Right lobe of liver (tissue), 6 donors: ENCODE results near the gene ALDH3A2. TPM values are rescaled to one million over a fixed set of nuclear protein-coding genes. Genes with fewer than 3 reads are reported as not detected.

Experiments
- ATAC-seq, 4 donors: fragments of 200-7000 bp; cut with Tn5 transposase; one replicate each; pipeline ENCODE4 v1.9.1; 2020; ENCODE audit warnings: mild to moderate bottlenecking in 4 of 4, moderate library complexity in 4 of 4
- DNase-seq, 3 donors: peaks; one replicate each; pipeline ENCODE4 v3.0.0-alpha.2; 2020
- H3K27ac ChIP-seq, 3 donors: fragments of 200-600 bp; one replicate each; pipeline ENCODE4 v1.8.0; 2022
- H3K27me3 ChIP-seq, 2 donors: fragments of 200-600 bp; one replicate each; pipeline ENCODE4 v1.8.0; 2022
- H3K36me3 ChIP-seq, 4 donors: fragments of 200-600 bp; sonication (generic) in 1 of 4; one replicate each; pipeline versions ENCODE4 v1.5.1 to v1.8.0; 2017 to 2022; ENCODE audit warnings: control low read depth in 1 of 4
- H3K4me1 ChIP-seq, 4 donors: fragments of 200-600 bp; sonication (generic) in 1 of 4; one replicate each; pipeline versions ENCODE4 v1.5.1 to v1.8.0; 2017 to 2022; ENCODE audit warnings: control low read depth in 1 of 4
- H3K4me3 ChIP-seq, 3 donors: fragments of 200-600 bp; one replicate each; pipeline ENCODE4 v1.8.0; 2022
- H3K9me3 ChIP-seq, 4 donors: fragments of 200-600 bp; sonication (generic) in 1 of 4; one replicate each; pipeline versions ENCODE4 v1.5.1 to v1.8.0; 2017 to 2022; ENCODE audit warnings: control low read depth in 1 of 4
- POLR2A ChIP-seq: fragments of 450-650 bp; IDR thresholded peaks from one replicate; pipeline ENCODE4 v1.6.1; 2017; ENCODE audit warnings: antibody characterized with exemption, mild to moderate bottlenecking
- WGBS: methylation state at CpG from one replicate; pipeline ENCODE4 v1.1.6; 2018; ENCODE audit warnings: low coverage, low lambda C conversion rate; ENCODE audit not compliant: insufficient coverage; ENCODE audit errors: missing lambda C conversion rate; 5-methylcytosine and 5-hydroxymethylcytosine counted together
- intact Hi-C, 2 donors: fragments of 100-400 bp; cut with DNase I; formaldehyde crosslinking; loops; one replicate each; pipeline versions ENCODE4 v1.11.2 to v1.14.1; 2022
- small RNA-seq, 2 experiments: library from RNA; depleted of rRNA; stranded (forward); fragments of <200 nt; gene quantifications; one replicate each; pipeline ENCODE3, GENCODE V24; 2016
- total RNA-seq, 6 experiments: library from RNA; depleted of rRNA in 2 of 6; stranded (reverse); fragments of >200 nt in 2 of 6; fragmentation: NEBNext Ultra II Directional in 3 of 6; extraction: Animal tissue kit (Norgen Biotek cat#: 25700) in 3 of 6; gene quantifications; one replicate each; pipeline versions ENCODE4 v1.1.0 to v1.2.4, GENCODE V29; 2016 to 2023
- TF ChIP-seq, protein P1 (sequence below), 4 donors: fragments of 200-600 bp in 3 of 4; fragments of 450-650 bp in 1 of 4; IDR thresholded peaks; one replicate each; pipeline versions ENCODE4 v1.5.1 to v1.8.0; 2016 to 2022; ENCODE audit warnings: antibody characterized with exemption in 4 of 4, mild to moderate bottlenecking in 2 of 4
- donor health status: DM: no; HTN: yes; CAD: no.
- donor health status: DM: no; HTN: no; CAD: no.
- donor health status: DM: no; HTN: no; CAD: no.
- donor health status: DM: no; HTN: yes; CAD: no.
- donor health status: DM: no; HTN: yes; CAD: no.

Gene ALDH3A2
- total RNA-seq, 6 experiments from 2014 or later = 102 to 264 (median 182) TPM

DNA sequence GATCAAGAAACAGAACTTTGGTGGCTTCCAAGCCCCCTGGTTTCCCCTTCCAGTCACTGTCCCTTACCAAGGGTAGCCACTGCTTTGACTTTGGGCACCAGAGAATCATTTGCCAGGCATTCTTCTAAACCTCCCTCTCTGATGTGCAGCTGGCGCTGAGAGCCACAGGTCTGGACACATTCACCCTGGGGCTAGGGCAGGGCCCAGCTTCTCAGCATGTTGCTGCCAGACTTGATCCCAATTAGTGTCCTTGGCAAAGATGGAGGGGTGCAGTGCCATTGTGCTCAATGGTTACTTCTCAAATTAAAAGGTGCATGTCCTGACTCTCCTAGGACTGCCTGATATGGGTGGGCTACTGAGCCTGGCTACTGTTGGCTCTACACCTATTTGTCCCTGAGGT is 75.4 kb downstream of the ALDH3A2 start:
- Histone ChIP-seq H3K27ac (peak overlapping the region in 2 of 3 donors; percentile 52 to 67), H3K27me3 (no peaks in the 10 kb centered on the region), H3K36me3 (no peaks in the 10 kb centered on the region), H3K4me1 (peaks cover 0 to 48% (median 17%) of the 10 kb centered on the region in 4 donors), H3K4me3 (peak overlapping the region in 1 of 3 donors; percentile 49), H3K9me3 (no peaks in the 10 kb centered on the region)
- no peak for TF ChIP-seq POLR2A
- TF ChIP-seq, protein P1, sequence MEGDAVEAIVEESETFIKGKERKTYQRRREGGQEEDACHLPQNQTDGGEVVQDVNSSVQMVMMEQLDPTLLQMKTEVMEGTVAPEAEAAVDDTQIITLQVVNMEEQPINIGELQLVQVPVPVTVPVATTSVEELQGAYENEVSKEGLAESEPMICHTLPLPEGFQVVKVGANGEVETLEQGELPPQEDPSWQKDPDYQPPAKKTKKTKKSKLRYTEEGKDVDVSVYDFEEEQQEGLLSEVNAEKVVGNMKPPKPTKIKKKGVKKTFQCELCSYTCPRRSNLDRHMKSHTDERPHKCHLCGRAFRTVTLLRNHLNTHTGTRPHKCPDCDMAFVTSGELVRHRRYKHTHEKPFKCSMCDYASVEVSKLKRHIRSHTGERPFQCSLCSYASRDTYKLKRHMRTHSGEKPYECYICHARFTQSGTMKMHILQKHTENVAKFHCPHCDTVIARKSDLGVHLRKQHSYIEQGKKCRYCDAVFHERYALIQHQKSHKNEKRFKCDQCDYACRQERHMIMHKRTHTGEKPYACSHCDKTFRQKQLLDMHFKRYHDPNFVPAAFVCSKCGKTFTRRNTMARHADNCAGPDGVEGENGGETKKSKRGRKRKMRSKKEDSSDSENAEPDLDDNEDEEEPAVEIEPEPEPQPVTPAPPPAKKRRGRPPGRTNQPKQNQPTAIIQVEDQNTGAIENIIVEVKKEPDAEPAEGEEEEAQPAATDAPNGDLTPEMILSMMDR (IDR thresholded peaks at IDR 0.05) = no peak
- DNase-seq (no peak), ATAC-seq (no peak)
- intact Hi-C loops = no loop called here
- no CpG with 5 or more reads among the region's 1 CpG for WGBS

DNA sequence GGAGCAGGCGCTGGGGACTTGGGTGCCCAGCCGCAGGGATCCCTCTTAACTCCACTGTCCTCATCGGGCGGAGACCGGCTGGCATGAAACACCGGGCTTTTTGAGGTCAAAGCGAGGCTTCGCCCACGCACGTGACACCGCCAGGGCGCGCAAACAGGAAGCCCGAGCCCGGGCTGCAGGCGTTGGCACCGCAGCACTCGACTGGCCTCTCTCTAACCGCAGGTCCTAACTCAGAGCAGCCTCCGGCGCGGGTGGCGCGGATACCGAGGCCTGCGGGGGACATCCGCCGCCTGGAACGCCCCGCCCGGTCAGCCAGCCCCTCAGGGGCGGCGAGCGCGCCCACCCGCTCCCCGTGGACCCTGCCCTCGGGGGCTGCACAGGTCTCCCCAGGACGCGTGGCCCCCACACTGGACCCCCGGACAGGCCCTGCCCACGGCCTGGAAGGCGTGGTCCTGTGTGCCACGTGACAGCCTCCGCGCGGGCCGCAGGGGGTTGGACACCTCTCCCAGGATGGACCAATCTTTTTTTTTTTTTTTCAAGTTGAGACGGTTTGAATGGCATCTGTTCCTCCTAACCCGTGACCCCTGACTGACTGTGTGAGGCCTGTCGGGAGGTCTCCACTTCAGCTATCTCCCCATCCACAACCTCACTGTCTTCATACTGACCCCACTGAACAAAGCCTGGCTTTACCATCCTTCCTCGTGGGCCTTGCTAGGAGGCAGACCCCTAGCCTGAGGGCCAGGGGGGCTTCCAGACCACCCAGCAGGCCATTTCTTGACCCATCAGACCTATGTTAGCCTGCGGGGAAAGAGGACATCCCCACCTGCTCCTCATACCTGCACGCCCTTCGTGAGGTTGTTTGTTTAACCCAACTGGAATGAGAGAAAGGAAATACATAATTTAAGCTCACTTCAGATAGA is 76.2 kb downstream of the ALDH3A2 start:
- H3K27ac ChIP-seq = peak overlapping the region in 2 of 3 donors; percentile 52 to 67
- ATAC-seq (peak; percentile 37 to 66 (median 56)), DNase-seq (peak; percentile 73 to 88 (median 83))
- H3K27me3 ChIP-seq = no peaks in the 10 kb centered on the region
- H3K4me1 ChIP-seq = peaks cover 0 to 48% (median 17%) of the 10 kb centered on the region in 4 donors
- H3K4me3 ChIP-seq = peak overlapping the region; percentile 6 to 49 (median 32)
- 76% methylated on average over 15 of the region's 55 CpGs for WGBS
- no peaks in the 10 kb centered on the region for H3K9me3 ChIP-seq
- H3K36me3 ChIP-seq = no peaks in the 10 kb centered on the region
- TF ChIP-seq, protein P1 (IDR thresholded peaks at IDR 0.05) = no peak
- intact Hi-C loops = no loop called here

DNA sequence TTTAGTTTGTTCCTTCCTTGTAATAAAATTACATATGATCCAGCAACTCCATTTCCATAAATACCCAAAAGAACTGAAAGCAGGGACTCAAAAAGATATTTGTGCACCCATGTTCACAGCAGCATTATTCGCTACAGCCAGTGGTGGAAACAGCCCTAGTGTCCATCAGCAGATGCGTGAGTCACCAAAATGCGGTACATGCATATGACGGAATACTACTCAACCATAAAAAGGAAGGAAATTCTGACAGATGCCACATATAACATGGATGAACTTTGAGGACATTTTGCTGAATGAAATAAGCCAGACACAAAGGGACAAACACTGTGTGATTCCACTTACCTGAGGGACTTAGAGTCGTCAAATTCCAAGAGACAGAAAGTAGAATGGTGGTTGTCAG is 76.9 kb downstream of the ALDH3A2 start:
- intact Hi-C loops = no loop called here
- H3K27me3 ChIP-seq = no peaks in the 10 kb centered on the region
- no peaks in the 10 kb centered on the region for H3K9me3 ChIP-seq
- no peak for DNase-seq
- TF ChIP-seq, protein P1 (IDR thresholded peaks at IDR 0.05) = no peak
- no peak for TF ChIP-seq POLR2A
- WGBS = 86% methylated on average over 5 of the region's 5 CpGs
- H3K36me3 ChIP-seq = no peaks in the 10 kb centered on the region
- H3K4me3 ChIP-seq = no peak overlapping the region
- no peak overlapping the region for H3K27ac ChIP-seq
- peaks cover 0 to 48% (median 17%) of the 10 kb centered on the region in 4 donors for H3K4me1 ChIP-seq
- no peak for ATAC-seq

DNA sequence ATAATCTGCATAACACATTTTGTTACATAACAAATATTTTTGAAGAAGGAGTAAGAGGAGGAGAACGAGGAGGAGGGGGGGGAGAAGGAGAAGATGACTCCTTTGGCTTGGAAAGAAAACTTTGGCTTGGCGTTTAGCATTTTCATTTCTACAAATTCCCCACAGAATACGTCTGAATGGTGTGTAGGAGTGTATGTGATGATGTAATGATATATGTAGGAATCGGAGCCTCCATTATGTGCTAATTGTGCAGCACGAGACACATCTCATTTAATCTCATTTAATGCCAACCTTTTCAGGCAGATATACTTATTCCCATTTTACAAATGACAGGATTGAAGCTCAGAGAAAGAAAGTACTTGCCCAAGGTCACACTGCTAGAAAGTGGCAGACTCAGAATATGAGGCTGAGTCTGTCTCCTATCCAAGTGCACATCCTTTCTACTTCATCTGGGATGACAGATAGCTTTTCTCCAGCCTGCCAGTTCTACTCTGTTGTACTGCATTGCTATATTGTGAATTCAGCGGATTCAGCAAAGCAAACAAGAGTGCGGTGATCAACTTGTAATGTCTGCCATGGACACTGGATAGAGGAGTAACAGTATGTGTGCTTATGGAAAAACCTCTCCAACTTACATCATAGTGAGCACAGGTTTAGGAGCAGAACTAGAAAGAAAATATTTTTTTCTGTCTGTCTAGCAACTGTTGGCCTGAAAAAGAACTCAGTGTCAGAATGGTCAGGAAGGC is 78.3 kb downstream of the ALDH3A2 start:
- Histone ChIP-seq H3K4me1 (peaks cover 0 to 36% (median 13%) of the 10 kb centered on the region in 4 donors), H3K36me3 (no peaks in the 10 kb centered on the region), H3K27ac (peak overlapping the region; percentile 79 to 91 (median 85)), H3K9me3 (no peaks in the 10 kb centered on the region), H3K27me3 (no peaks in the 10 kb centered on the region), H3K4me3 (no peak overlapping the region)
- intact Hi-C loops = no loop called here
- DNase-seq (no peak), ATAC-seq (no peak)
- TF ChIP-seq POLR2A = no peak
- TF ChIP-seq, protein P1 (IDR thresholded peaks at IDR 0.05) = no peak
- WGBS = 86% methylated on average over 7 of the region's 7 CpGs

Small RNA genes lying within 50 kb of the gene (small RNA-seq; reads per million reads assigned to genes)
- gene NMTRQ-TTG12-1 = 0 reads per million in 2 experiments
- 0 reads per million in 2 experiments for gene RF00322

Other genes with a start within 250 kb of the ALDH3A2 start
- under 1 TPM; 0.12 to 0.86 (median 0.54) TPM for gene RNF112, start 237.5 kb upstream of the ALDH3A2 start, total RNA-seq
- 100 to 1,000 TPM in 2 of 6 experiments, 10 to 100 TPM in 4; 47.5 to 182 (median 67.4) TPM for gene SLC47A1, start 114.9 kb upstream of the ALDH3A2 start, total RNA-seq
- not detected for gene SLC47A2, start 67.8 kb downstream of the ALDH3A2 start, total RNA-seq
- gene ALDH3A1, start 99.5 kb downstream of the ALDH3A2 start, total RNA-seq = 10 to 100 TPM in 2 of 6 experiments, 1 to 10 TPM in 2, under 1 TPM in 2; 0.26 to 13.8 (median 1.7) TPM
- gene ULK2, start 219.2 kb downstream of the ALDH3A2 start, total RNA-seq = 1 to 10 TPM; 3.5 to 6.1 (median 4.8) TPM